BE2C (cell line): ENCODE results near the gene SLIT1.

Experiments used
- DNase-seq: peaks from one replicate; pipeline ENCODE4 v3.0.0-alpha.2; 2020
- H3K27me3 ChIP-seq: fragments of 250-450 bp; sonication (Bioruptor Pico); 2 replicates; pipeline ENCODE4 v1.5.1; 2020; ENCODE audit warnings: mild to moderate bottlenecking
- H3K36me3 ChIP-seq: fragments of 250-450 bp; sonication (Bioruptor Pico); 2 replicates; pipeline ENCODE4 v1.5.1; 2020; ENCODE audit warnings: mild to moderate bottlenecking
- H3K4me1 ChIP-seq: fragments of 250-450 bp; sonication (Bioruptor Pico); 2 replicates; pipeline ENCODE4 v1.5.1; 2020
- H3K4me3 ChIP-seq: 2 replicates; pipeline ENCODE4 v1.5.1; 2011; ENCODE audit warnings: low read depth, low read length
- H3K9me3 ChIP-seq: fragments of 250-450 bp; sonication (Bioruptor Pico); 2 replicates; pipeline ENCODE4 v1.5.1; 2020
- TF ChIP-seq, protein P1 (sequence below): IDR thresholded peaks from 2 replicates; pipeline ENCODE4 v1.5.1; 2012; ENCODE audit warnings: mild to moderate bottlenecking, low read depth, low read length

The SLIT1 gene

GRCh38 chr10:97001183-97001991, 184.4 kb downstream of the SLIT1 start:
- Histone ChIP-seq H3K9me3 (no peaks in the 10 kb centered on the region), H3K27me3 (no peaks in the 10 kb centered on the region), H3K4me3 (no peak overlapping the region), H3K4me1 (no peaks in the 10 kb centered on the region), H3K36me3 (no peaks in the 10 kb centered on the region)
- TF ChIP-seq, protein P1, sequence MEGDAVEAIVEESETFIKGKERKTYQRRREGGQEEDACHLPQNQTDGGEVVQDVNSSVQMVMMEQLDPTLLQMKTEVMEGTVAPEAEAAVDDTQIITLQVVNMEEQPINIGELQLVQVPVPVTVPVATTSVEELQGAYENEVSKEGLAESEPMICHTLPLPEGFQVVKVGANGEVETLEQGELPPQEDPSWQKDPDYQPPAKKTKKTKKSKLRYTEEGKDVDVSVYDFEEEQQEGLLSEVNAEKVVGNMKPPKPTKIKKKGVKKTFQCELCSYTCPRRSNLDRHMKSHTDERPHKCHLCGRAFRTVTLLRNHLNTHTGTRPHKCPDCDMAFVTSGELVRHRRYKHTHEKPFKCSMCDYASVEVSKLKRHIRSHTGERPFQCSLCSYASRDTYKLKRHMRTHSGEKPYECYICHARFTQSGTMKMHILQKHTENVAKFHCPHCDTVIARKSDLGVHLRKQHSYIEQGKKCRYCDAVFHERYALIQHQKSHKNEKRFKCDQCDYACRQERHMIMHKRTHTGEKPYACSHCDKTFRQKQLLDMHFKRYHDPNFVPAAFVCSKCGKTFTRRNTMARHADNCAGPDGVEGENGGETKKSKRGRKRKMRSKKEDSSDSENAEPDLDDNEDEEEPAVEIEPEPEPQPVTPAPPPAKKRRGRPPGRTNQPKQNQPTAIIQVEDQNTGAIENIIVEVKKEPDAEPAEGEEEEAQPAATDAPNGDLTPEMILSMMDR = no peak
- no peak for DNase-seq

DNA sequence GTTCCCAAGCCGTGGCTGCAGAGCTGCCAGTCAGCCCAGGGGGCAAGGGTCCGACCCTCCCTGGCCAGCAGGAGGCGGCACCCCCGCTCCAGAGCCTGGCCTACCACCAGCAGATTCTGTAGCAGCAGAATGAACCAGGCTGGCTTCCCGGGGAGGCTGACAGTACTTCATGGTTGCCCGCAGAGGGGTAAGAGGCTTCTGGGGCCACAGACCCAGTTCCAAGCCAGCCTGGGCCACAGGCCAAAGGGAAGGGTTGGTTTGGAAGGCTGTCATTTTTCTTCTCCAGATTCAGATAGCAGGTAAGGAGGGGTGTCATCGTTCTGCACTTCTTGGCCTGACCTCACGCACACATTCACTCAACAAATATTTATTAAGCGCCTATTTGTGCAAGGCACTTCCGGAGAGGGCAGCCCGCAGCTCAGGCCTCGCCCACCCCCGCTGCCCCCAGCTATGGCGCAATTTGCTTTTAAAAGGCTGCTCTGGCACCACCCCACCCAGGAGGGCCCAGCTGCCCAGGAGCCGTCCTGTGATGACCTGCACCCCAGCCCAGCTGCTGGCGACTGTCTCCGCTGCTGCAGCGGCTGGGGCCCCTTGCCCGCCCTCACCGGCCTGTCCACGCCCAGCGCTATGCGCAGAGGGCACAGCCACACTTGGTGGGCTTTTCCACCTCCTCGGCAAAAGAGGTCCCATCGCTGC, 185.1 kb downstream of the SLIT1 start:
- Histone ChIP-seq H3K27me3 (no peaks in the 10 kb centered on the region), H3K4me3 (no peak overlapping the region), H3K4me1 (no peaks in the 10 kb centered on the region), H3K9me3 (no peaks in the 10 kb centered on the region), H3K36me3 (no peaks in the 10 kb centered on the region)
- no peak for DNase-seq
- TF ChIP-seq, protein P1 = no peak

DNA sequence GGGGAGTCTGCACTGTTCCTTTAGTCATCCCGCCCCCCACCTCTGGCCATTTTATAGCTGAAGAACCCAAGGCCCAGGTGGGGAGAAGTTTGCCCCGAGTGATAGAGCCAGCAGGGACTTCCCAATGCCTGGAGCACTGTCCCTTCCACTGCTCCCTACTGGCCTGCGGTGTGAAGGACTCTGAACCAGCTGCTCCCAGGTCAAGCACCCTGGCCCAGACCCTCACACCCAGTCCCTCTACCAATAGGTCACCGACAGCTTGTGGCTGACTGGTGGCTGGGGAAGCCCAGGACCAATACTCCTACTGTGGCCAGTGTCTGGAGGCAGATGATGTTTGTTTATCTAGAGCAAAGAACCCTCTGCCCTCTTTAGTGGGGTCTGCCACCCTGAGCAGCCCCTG, 185.8 kb downstream of the SLIT1 start:
- Histone ChIP-seq H3K4me1 (no peaks in the 10 kb centered on the region), H3K36me3 (no peaks in the 10 kb centered on the region), H3K27me3 (no peaks in the 10 kb centered on the region), H3K9me3 (no peaks in the 10 kb centered on the region), H3K4me3 (no peak overlapping the region)
- TF ChIP-seq, protein P1 = no peak
- DNase-seq = no peak

GRCh38 chr10:96999337-96999736, 186.4 kb downstream of the SLIT1 start:
- Histone ChIP-seq H3K27me3 (no peaks in the 10 kb centered on the region), H3K4me3 (no peak overlapping the region), H3K9me3 (no peaks in the 10 kb centered on the region), H3K4me1 (no peaks in the 10 kb centered on the region), H3K36me3 (no peaks in the 10 kb centered on the region)
- DNase-seq = no peak
- TF ChIP-seq, protein P1 = no peak

DNA sequence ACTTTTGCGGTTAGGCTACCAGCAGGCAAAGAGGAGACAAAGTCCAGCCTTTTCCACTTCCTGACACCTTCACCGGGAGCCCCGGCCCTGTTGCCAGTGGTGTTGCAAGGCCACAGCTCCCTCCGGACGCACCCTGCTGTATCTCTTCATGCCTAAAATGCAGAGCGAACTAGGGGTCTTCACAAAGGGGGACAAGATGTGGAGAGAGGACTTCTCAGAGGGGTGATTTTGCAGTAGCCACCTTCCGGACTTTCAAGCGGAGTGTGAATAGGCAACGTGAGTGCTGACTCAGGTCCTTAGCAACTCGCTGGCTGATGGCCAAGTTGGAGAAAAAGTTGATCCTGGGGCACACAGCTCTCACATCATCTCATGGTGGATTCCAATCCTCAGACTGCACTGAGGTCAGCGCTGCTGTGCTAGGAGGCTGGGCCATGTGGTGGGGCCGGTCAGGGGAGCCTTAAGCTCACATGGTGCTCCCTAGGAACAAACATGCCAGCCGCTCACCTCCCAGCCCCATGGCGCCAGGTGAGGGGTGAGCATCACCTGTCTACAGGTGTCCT, 187.3 kb downstream of the SLIT1 start:
- H3K27me3 ChIP-seq = no peaks in the 10 kb centered on the region
- H3K9me3 ChIP-seq = no peaks in the 10 kb centered on the region
- H3K4me3 ChIP-seq = no peak overlapping the region
- H3K36me3 ChIP-seq = no peaks in the 10 kb centered on the region
- DNase-seq = no peak
- TF ChIP-seq, protein P1 = no peak
- no peaks in the 10 kb centered on the region for H3K4me1 ChIP-seq
